HuH-7 (cell line): Measurements from ENCODE around the gene DMRT2.
A peak's percentile ranks its signal among the peaks of the same experiment; 100 is the strongest.

ENCODE experiments used
- DNase-seq: peaks from one replicate; pipeline ENCODE4 v3.0.0; 2011; ENCODE audit warnings: low spot score

Gene DMRT2

GRCh38 chr9:1050125-1050895 lies at the start of gene DMRT2:
Gene DMRT2, plus strand, starts transcription at chr9:1050357. Its CDS starts 1,257 bp downstream, at chr9:1051614.
- no peak for DNase-seq

- no peak for DNase-seq
Observed at GRCh38 chr9:1001838-1002237, 48.3 kb upstream of the DMRT2 start.

- no peak for DNase-seq
Observed at GRCh38 chr9:1002678-1003077, 47.5 kb upstream of the DMRT2 start.

- DNase-seq = no peak
Observed at GRCh38 chr9:1005043-1005667, 45.0 kb upstream of the DMRT2 start.

GRCh38 chr9:1007312-1007711 lies 42.8 kb upstream of the DMRT2 start:
- DNase-seq = no peak

- no peak for DNase-seq
Observed at GRCh38 chr9:1008216-1008615, 41.9 kb upstream of the DMRT2 start.

GRCh38 chr9:1009101-1009707 lies 41.0 kb upstream of the DMRT2 start:
- peak; percentile 45 for DNase-seq

- DNase-seq = no peak
Observed at GRCh38 chr9:1013021-1013420, 37.1 kb upstream of the DMRT2 start.

- no peak for DNase-seq
Observed at GRCh38 chr9:1014225-1014624, 35.9 kb upstream of the DMRT2 start.

- DNase-seq = no peak
Observed at GRCh38 chr9:1014640-1015039, 35.5 kb upstream of the DMRT2 start.

- DNase-seq = peak; percentile 28
Observed at GRCh38 chr9:1018121-1018520, 32.0 kb upstream of the DMRT2 start.

GRCh38 chr9:1024112-1024511 lies 26.0 kb upstream of the DMRT2 start:
- no peak for DNase-seq

- DNase-seq = no peak
Observed at GRCh38 chr9:1025131-1025530, 25.0 kb upstream of the DMRT2 start.

GRCh38 chr9:1026219-1026618 lies 23.9 kb upstream of the DMRT2 start:
- DNase-seq = no peak

GRCh38 chr9:1028501-1029190 lies 21.5 kb upstream of the DMRT2 start:
- no peak for DNase-seq

- no peak for DNase-seq
Observed at GRCh38 chr9:1031951-1032601, 18.1 kb upstream of the DMRT2 start.

GRCh38 chr9:1034271-1034670 lies 15.9 kb upstream of the DMRT2 start:
- no peak for DNase-seq

GRCh38 chr9:1039589-1039988 lies 10.6 kb upstream of the DMRT2 start:
- DNase-seq = no peak

GRCh38 chr9:1042466-1042865 lies 7.7 kb upstream of the DMRT2 start:
- no peak for DNase-seq

- no peak for DNase-seq
Observed at GRCh38 chr9:1044643-1045042, 5.5 kb upstream of the DMRT2 start.

- DNase-seq = no peak
Observed at GRCh38 chr9:1046639-1047572, 3.3 kb upstream of the DMRT2 start.
